Measurements from ENCODE around the gene SV2B.

The SV2B gene

DNA sequence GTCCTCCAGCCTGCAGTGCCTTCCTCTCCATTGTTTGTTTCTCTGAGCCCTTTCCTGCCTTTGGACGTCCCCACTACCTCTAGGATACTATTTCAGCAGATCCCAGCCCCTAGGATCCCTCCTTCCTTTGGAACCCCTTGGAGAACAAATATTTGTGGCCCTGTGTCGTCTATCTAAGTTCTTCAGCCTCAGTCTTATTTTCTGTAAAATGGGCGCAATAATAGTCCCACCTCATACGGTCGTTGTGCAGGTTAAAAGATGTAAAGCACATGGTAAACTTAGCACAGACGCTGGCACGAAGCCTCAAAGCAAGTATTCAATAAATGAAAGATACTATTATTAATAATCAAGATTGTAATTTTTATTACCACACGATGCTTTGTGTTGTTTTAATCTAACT, 122.0 kb downstream of the SV2B start:
- DNase-seq (ENCODE audit: low spot score): no peak
- TF ChIP-seq, protein P1, sequence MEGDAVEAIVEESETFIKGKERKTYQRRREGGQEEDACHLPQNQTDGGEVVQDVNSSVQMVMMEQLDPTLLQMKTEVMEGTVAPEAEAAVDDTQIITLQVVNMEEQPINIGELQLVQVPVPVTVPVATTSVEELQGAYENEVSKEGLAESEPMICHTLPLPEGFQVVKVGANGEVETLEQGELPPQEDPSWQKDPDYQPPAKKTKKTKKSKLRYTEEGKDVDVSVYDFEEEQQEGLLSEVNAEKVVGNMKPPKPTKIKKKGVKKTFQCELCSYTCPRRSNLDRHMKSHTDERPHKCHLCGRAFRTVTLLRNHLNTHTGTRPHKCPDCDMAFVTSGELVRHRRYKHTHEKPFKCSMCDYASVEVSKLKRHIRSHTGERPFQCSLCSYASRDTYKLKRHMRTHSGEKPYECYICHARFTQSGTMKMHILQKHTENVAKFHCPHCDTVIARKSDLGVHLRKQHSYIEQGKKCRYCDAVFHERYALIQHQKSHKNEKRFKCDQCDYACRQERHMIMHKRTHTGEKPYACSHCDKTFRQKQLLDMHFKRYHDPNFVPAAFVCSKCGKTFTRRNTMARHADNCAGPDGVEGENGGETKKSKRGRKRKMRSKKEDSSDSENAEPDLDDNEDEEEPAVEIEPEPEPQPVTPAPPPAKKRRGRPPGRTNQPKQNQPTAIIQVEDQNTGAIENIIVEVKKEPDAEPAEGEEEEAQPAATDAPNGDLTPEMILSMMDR (IDR thresholded peaks at IDR 0.05; ENCODE audit: extremely low read depth, missing control alignments): no peak

- no peak for DNase-seq (ENCODE audit: low spot score)
- TF ChIP-seq, protein P1 (IDR thresholded peaks at IDR 0.05; ENCODE audit: extremely low read depth, missing control alignments): no peak
Observed at GRCh38 chr15:91223863-91224262, 123.8 kb downstream of the SV2B start.

GRCh38 chr15:91224755-91225380, 124.8 kb downstream of the SV2B start:
- DNase-seq (ENCODE audit: low spot score): peak; percentile 59
- TF ChIP-seq, protein P1 (IDR thresholded peaks at IDR 0.05; ENCODE audit: extremely low read depth, missing control alignments): peak; percentile 30

GRCh38 chr15:91225741-91226140, 125.7 kb downstream of the SV2B start:
- no peak for DNase-seq (ENCODE audit: low spot score)
- TF ChIP-seq, protein P1 (IDR thresholded peaks at IDR 0.05; ENCODE audit: extremely low read depth, missing control alignments): no peak

DNA sequence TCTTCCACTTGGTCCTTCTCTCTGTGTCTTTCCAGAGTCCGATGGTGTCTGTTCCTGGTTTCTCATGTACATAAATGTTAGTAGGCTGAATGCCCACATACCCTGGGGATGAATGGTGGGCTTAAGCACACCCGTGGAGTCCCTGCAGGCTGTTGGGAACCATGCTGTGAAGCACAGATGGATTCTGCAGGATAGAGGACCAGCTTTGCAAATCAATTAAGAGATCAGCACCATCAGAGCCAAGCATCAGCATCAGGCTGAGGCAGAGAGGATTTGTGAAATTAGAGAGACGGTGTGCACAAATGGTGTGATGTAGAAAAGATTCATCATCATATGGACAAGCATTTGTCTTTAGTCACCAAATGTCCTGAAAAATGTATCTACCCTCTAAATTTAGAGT, 127.1 kb downstream of the SV2B start:
- TF ChIP-seq, protein P1 (IDR thresholded peaks at IDR 0.05; ENCODE audit: extremely low read depth, missing control alignments): no peak

GRCh38 chr15:91227766-91228165, 127.7 kb downstream of the SV2B start:
- no peak for DNase-seq (ENCODE audit: low spot score)
- TF ChIP-seq, protein P1 (IDR thresholded peaks at IDR 0.05; ENCODE audit: extremely low read depth, missing control alignments): no peak

More for the DNA sequence above, 127.1 kb downstream of the SV2B start:
- no peak for DNase-seq (ENCODE audit: low spot score)

GRCh38 chr15:91228383-91228782, 128.3 kb downstream of the SV2B start:
- no peak for DNase-seq (ENCODE audit: low spot score)
- TF ChIP-seq, protein P1 (IDR thresholded peaks at IDR 0.05; ENCODE audit: extremely low read depth, missing control alignments): no peak

All from GM20000 (cell line).